ENCODE measurements around the gene ZRANB1.

ZRANB1 gene

DNA sequence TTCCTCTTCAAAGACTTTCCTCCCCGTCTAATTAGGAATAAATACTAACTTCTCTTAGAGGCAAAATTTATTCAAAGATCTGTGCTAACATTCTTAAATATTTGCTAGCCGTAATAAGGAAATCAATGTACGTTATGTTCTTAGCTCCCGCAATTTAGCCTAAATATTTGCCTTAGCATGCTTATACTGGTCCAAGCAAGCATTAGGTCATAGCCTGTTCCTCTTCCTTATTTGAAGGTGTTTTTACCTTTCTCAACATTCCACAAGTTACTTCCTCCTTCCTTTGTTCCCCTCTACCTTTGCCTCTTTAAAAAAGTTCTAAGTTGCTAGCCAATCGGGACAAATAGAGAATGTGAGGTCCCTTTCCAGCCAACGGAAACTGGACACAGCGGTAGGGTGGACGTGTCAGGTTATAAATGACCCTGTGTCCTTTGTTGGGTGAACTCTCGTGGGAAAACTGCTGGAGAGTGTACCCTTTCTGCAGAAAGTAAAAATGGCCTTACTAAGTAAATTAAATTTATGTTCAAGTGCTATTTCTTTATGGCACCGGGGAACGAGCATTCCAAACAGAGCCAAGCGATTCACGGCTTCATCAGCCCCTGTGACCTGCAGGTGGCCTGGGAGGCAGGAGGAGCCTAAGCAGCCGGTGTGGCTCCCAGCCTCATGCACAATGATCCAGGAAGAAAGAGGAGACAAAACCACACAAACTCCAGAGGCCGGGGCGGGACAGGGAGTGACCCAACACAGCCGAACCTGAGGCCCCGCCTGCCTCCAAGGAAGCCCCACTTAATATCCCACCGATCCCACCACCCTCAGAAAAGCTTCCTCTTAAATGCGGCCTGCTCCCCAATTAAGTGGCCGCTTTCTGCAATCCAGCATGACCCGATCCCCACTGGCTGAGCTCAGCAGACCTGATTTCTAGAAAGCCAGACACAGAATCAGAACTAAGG is 67.0 kb downstream of the ZRANB1 start:
- DNase-seq = no peak

DNA sequence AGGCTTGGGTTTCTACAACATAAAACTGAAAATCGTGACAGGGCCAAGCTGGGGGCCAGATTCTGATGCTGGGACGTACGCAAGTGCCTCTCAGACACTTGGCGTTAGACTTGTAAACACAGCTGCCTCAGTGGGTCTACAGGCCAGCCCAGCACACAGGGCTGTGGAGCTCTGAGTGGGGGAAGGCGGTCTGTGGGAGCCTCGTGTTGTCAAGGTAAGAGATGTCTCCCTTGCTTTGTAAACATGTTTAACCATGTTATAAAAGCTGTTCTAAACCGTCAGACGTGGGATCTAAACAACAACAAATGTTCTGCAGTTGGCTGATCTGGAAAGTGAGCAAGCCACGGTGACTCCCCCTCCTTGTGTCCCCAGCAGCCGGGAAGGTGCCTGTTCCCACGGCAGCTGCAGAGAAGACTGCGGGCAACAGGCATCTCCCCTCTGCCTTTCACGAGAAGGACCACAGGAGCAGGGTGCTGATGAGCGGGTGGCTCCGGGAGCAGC is 67.8 kb downstream of the ZRANB1 start:
- DNase-seq = no peak

- DNase-seq = no peak
Observed at GRCh38 chr10:125010362-125010761, 68.4 kb downstream of the ZRANB1 start.

- DNase-seq = no peak
Observed at GRCh38 chr10:125011171-125011925, 69.4 kb downstream of the ZRANB1 start.

DNA sequence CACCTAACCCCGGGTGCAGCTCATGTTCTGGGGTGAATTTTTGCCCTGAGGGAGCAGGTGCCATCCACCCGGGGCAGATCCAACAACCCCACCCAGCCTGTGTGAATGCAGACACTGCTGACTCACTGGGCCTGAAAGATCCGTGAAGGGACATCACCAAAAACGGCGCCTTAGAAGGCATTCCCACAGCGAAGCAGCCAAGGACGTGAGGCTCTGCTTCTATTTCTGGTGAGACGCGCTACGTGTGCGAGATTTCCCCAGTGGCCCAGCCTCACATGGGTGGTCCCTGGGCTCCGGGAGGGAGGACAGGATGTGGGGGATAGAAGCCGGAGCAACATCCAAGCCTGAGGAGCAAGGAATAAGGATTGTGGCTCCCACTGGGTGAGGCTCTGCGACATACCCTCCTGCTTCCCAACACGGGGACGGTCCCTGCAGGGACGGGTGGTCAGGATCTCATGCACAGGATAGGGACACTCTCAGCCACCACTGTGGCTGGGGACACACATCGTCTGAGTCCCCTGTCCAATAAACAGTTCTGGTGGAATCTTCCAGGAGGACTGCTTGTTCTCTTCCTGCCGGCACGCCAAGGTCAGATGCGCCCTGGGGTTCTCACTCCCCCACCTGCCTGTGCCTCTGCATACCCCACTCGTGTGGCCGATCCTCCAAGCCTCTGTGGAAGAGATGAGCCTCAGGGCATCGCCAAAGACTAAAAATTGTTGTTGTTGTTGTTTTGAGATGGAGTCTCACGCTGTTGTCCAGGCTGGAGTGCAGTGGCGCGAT is 70.2 kb downstream of the ZRANB1 start:
- no peak for DNase-seq

- DNase-seq = no peak
Observed at GRCh38 chr10:125012851-125013528, 71.1 kb downstream of the ZRANB1 start.

- no peak for DNase-seq
Observed at GRCh38 chr10:125013529-125013872, 71.6 kb downstream of the ZRANB1 start.

DNA sequence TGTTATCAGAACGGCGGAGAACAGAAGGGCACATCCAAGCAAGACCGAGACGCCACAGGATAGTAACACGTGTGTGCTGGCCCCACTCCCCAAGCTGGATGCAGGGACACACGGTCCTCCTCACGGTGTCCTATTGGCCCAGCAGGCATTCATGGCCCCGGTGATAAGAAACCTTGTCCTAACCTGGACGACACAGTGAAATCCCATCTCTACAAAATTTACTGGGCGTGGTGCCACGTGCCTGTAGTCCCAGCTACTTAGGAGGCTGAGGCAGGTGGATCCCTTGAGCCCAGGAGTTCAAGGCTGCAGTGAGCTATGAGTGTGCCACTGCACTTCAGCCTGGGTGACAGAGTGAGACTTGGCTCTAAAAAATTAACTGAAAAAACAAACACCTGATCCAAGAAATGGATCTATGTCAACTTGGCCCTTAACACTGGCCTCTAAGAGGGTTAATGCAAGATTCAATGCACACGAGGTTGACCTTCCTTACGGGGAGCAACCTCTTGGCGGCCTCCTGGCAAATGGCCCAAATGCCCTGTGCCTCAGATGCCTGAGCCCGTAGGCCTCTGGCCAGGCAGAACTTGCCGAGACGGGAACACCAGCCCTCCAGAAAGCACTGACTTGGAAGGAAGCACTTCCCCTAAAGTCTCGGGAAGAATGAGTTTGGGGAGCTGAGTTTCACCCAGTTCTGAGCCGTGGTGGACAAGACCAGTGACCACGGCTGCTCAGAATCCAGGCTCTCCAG is 72.3 kb downstream of the ZRANB1 start:
- no peak for DNase-seq

DNA sequence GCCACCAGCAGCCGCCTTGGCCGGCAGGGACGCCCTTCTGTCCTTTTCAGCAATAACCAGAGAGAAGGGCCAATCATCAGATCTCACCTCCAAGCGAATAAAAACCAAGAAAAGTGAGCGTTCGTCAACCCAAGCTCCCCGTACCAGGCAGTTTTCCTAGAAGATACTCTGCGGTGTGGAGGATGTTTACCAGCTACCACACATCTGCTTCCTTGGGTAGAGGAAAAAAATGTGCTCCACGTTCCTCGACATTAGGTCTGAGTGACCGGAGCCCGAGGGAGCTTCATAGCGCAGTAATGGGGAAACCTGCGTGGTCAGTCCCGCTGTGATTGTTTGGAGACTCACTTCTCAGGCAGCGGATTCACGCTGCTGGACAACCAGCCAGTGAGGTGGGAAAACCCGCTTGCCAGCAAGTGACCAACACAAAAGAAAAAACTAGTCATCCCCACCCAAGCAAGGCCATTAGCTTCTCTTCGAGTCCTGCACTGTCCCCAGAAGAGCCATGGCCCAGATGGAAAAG is 73.0 kb downstream of the ZRANB1 start:
- no peak for DNase-seq

- DNase-seq = no peak
Observed at GRCh38 chr10:125015356-125015944, 73.5 kb downstream of the ZRANB1 start.

GRCh38 chr10:125016123-125016522 is 74.2 kb downstream of the ZRANB1 start:
- no peak for DNase-seq

DNA sequence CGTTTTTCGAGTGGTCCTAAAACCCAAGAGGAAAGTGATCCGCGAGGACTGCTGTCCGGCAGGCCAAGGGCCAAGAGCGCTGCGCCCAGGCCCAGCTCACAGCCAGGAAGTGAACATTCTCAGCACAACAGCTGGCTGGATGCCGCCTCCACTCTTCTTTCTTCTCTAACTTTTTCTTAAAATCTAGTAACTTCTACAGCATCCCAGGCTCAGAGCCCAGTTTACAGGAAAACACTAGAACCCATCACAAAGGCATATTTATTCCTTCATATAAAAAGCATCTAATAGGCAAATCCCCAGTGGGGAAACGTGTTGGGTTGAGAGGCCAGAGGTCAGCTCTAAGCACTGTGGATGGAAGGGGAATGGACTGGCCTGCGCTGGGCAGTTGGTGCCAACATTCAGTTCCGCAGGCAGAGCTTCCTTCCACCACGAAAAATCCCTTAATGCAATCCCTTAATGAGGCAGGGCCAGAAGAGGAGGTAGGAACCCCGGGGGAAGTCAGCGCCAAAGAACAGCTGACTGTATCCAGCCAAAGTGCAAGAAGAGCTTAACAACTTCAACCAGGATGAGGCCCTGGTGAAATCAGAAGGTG is 74.8 kb downstream of the ZRANB1 start:
- no peak for DNase-seq

DNA sequence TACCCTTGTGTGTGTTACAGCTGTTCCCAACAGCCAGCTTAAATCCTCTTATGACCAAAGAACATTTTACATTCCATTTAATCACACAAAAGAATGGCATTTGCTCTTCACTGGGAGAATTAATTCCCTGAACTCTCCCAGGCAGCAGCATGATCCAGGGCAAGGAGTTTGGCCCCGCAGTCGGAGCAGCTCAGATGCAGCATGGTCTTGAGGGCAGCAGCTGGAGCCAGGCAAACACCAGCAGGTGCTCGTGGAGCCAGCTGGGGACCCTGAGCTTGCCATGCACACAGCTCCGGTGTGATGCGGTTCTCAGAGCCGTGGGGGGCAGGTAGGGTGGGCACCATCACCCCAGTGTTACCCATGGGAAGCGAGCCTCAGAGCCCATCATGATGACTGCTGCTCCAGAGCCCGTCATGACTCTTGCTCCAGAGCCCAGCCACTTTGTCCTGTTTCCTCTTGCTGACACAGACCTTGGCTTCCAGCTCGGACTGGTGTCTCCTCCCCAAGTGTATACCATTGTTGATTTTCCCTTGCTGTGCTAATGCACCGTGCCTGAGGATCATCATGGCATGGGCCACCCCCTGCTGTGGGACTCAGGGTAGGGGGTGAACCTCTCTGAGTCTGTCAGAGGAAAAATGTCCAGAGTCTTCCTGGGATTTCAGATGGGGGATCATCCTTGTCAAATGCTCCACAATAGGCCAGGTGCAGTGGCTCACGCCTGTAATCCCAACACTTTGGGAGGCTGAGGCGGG is 75.8 kb downstream of the ZRANB1 start:
- no peak for DNase-seq

DNA sequence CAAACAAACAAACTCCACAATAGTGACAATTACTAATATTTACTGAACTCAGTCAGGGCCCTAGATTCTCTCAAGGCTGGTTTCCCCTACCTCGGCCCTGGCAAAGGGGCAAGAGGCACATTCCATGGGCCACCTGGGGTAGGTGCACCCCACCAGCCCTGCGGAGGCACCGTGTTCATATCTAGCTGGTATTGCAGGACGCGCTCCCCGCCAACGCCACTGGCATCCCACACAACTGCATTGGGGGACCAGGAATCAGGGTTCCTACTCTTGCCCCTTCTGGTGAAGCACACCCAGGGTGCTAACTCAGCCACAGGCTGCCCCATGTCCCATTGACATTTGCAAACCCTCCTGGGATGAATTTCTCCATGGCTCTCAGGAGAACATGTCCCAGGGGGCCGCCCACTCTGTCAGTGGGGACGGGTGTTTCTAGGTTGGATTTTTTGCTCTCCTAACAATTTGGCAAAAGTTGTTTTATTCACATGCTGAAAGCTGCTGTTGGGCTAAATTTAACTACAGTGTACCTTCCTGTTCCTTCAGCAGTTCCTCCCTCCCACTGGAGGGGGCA is 76.7 kb downstream of the ZRANB1 start:
- DNase-seq = no peak

DNA sequence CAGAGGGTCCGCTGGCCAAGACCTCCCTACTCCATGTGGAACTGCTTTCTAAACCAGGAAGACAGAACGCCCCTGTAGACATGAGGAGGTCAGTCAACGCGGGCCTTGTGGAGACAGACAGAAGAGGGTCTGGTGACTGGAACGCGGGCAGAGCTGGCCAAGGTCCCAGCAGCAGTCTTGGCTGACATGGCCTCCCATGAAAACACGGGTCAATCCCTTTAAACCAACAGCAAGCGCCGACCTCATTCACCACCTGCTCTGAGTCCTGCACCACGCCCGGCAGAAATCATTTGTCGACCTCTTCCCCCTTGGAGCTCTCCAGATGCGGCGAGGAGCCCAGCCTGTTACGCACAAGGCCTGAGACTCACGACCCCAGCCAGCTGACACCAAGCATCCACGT is 78.5 kb downstream of the ZRANB1 start:
- no peak for DNase-seq

GRCh38 chr10:125020871-125021270 is 78.9 kb downstream of the ZRANB1 start:
- DNase-seq = no peak

DNA sequence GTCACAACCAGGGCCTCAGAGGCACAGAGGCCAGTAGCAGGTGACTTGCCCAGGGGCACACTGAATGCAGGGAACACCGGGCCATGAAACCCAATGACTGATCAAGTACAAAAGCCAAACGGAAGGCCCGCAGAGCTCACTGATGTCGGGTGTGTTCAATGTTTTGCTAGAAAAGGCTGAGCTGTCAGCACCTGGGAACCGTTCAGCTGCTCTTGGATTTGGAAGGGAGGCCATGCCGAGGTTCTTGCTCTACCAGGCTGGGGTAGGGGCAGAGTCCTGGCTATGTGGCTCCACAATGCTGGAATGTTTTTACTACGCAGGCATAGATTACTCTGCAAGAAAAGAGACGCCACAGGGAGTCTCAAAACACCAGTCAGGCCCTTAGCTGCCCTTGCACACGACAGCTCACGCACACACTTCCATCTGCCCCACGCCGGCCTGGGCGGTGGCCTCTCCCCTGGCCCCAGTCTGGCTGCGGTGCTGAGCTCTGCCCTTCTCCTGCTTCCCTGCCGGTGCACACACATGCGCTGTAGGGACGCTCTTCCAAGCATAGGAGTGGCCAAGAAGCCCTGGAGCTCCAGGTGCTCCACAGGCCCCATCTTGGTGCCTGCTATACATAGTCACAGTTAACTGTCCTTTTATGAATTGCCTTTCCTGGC is 79.9 kb downstream of the ZRANB1 start:
- no peak for DNase-seq

DNA sequence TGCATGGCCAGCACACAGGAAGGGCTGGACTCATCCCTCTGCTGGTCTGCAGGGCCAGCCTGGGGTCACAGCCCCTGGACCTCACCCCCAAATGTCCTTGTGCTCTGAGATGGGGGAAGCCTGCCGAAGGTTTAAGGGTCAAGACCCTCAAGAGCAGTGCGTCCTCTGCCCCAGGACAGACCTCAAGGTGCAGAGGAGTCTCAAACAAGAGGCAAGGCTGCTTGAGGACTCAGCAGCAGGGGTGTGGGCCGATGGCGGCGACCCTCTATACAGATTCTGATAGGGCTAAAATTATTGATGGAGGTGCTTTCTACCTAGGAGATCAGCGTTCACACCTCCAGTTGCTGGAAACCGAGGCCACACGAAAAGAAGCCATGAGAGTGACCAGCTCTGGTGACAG is 80.7 kb downstream of the ZRANB1 start:
- DNase-seq = no peak

DNA sequence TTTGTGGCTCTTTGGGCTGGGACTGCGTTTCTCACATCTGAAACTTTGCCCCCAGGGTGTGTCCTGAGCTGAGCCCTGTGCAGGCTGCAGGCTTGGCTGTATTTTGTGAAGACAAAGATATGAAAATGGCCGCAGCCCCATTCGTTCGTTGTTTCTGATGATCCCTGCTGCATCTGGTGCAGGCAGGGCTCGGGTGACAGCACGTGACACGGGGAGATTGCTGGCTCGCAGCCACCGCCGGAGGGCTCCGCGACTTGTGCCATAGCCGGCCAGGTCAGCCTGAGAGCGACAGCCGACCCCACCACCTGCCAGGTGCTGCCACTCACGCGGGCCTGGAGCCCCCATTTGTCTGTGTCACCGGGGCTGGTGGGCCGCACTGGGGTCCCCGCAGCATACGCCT is 81.3 kb downstream of the ZRANB1 start:
- no peak for DNase-seq

All from kidney glomerular epithelial cell (primary cell).